HG03457 (cell line): ENCODE results near the gene MAPKAP1.
A peak's percentile ranks its signal among the peaks of the same experiment; 100 is the strongest.

Source experiments
- ATAC-seq: cut with Tn5 transposase; IDR thresholded peaks from one replicate; pipeline ENCODE4 v1.9.1; 2021; ENCODE audit warnings: moderate number of reproducible peaks; ENCODE audit not compliant: unreplicated experiment

Gene MAPKAP1

GRCh38 chr9:125515983-125516940 lies 190.7 kb downstream of the MAPKAP1 start:
- no peak for ATAC-seq

- no peak for ATAC-seq
These were observed 191.7 kb downstream of the MAPKAP1 start for GRCh38 chr9:125515281-125515680.

GRCh38 chr9:125514468-125514867 lies 192.5 kb downstream of the MAPKAP1 start:
- ATAC-seq: no peak

- ATAC-seq: peak; percentile 62
These were observed 193.2 kb downstream of the MAPKAP1 start for GRCh38 chr9:125513668-125514413.

- ATAC-seq: no peak
These were observed 193.7 kb downstream of the MAPKAP1 start for GRCh38 chr9:125513303-125513667.

- ATAC-seq: no peak
These were observed 195.0 kb downstream of the MAPKAP1 start for GRCh38 chr9:125511789-125512660.

GRCh38 chr9:125510980-125511379 lies 196.0 kb downstream of the MAPKAP1 start:
- ATAC-seq: no peak

- no peak for ATAC-seq
These were observed 197.5 kb downstream of the MAPKAP1 start for GRCh38 chr9:125509476-125509875.

GRCh38 chr9:125508249-125508648 lies 198.8 kb downstream of the MAPKAP1 start:
- no peak for ATAC-seq

- no peak for ATAC-seq
These were observed 199.8 kb downstream of the MAPKAP1 start for GRCh38 chr9:125507226-125507625.

- ATAC-seq: no peak
These were observed 201.0 kb downstream of the MAPKAP1 start for GRCh38 chr9:125505988-125506438.

- ATAC-seq: no peak
These were observed 202.4 kb downstream of the MAPKAP1 start for GRCh38 chr9:125504616-125505015.

- ATAC-seq: no peak
These were observed 209.1 kb downstream of the MAPKAP1 start for GRCh38 chr9:125497906-125498305.

GRCh38 chr9:125497478-125497877 lies 209.5 kb downstream of the MAPKAP1 start:
- no peak for ATAC-seq

- no peak for ATAC-seq
These were observed 210.6 kb downstream of the MAPKAP1 start for GRCh38 chr9:125496313-125496834.

GRCh38 chr9:125495172-125496119 lies 211.6 kb downstream of the MAPKAP1 start:
- ATAC-seq: no peak

- ATAC-seq: no peak
These were observed 212.4 kb downstream of the MAPKAP1 start for GRCh38 chr9:125494653-125494915.

- ATAC-seq: no peak
These were observed 212.9 kb downstream of the MAPKAP1 start for GRCh38 chr9:125493881-125494652.

- ATAC-seq: no peak
These were observed 213.6 kb downstream of the MAPKAP1 start for GRCh38 chr9:125493384-125493783.
